ENCODE data around the gene RAPGEF3. TPM values are rescaled to one million over a fixed set of nuclear protein-coding genes. Genes with fewer than 3 reads are reported as not detected.

RAPGEF3 gene
- polyA plus RNA-seq, 3 donors, result 0.08 to 2.5 (median 0.60) TPM

DNA sequence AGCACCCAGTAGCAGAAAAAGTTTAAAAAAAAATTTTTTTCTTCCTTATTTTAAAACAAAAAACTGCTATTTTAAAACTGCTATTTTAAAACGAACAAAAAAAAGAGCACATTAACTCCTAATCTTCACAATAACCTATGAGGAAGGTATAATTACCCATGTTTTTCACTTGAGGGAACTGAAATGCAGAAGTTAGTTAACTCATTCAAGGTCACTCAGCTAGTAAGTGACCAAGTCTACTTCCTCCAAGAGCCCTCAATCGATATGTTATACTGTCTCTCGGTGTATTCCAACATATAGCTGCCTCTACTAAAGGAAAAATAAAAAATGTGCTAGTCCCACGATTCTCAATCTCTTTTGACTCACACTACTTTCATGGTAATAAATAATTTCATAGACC is 60.6 kb downstream of the RAPGEF3 start:
- Histone ChIP-seq H3K4me1 (ENCODE audit: control insufficient read depth in 1 of 2, insufficient read depth in 2 of 2, low read length in 2 of 2) (peaks cover 8 to 10% of the 10 kb centered on the region in 2 donors), H3K4me3 (replicated peaks in 1 of 3; ENCODE audit: low read depth in 2 of 3, low read length in 3 of 3) (peak overlapping the region in 1 of 3 experiments; percentile 19), H3K27me3 (ENCODE audit: control insufficient read depth in 2 of 2, insufficient read depth in 2 of 2, low read length in 2 of 2) (no peaks in the 10 kb centered on the region), H3K79me2 (ENCODE audit: insufficient read depth, low read length) (peaks cover 16% of the 10 kb centered on the region), H3K27ac (ENCODE audit: low read depth in 1 of 2, low read length in 2 of 2) (peak overlapping the region in 1 of 2 donors; percentile 32), H3K9me3 (replicated peaks in 1 of 2; ENCODE audit: control insufficient read depth in 1 of 2, insufficient read depth in 1 of 2, low read length in 2 of 2) (no peaks in the 10 kb centered on the region), H4K20me1 (ENCODE audit: insufficient read depth, low read length) (peaks cover 13% of the 10 kb centered on the region), H3K9ac (ENCODE audit: insufficient read depth, low read length, poor library complexity, severe bottlenecking) (no peak overlapping the region), H3K4me2 (replicated peaks; ENCODE audit: extremely low read depth, low read length, poor library complexity, severe bottlenecking) (no peak overlapping the region), H3K36me3 (replicated peaks in 1 of 2; ENCODE audit: control insufficient read depth in 1 of 2, insufficient read depth in 2 of 2, low read length in 2 of 2) (peaks cover 43 to 67% of the 10 kb centered on the region in 2 donors), H2AFZ (ENCODE audit: insufficient read depth, low read depth, low read length, poor library complexity, severe bottlenecking) (no peak overlapping the region)
- no peak overlapping the region for H3K4me3 Mint-ChIP-seq
- no peaks in the 10 kb centered on the region for H3K27me3 Mint-ChIP-seq (ENCODE audit: low read depth in 3 of 3)
- H3K27ac Mint-ChIP-seq, result peak overlapping the region in 3 of 7 donors; percentile 31 to 57 (median 52)
- peak in 2 of 3 donors; percentile 48 to 59 for DNase-seq
- no CpG with 5 or more reads among the region's 4 CpGs for WGBS (ENCODE audit: insufficient coverage)
- H3K36me3 Mint-ChIP-seq, result peaks cover 57 to 58% of the 10 kb centered on the region in 2 donors
- H3K4me1 Mint-ChIP-seq, result peaks cover 11% of the 10 kb centered on the region
- no peaks in the 10 kb centered on the region for H3K9me3 Mint-ChIP-seq
- intact Hi-C loops (cut with micrococcal nuclease), result no loop called here
- TF ChIP-seq, protein P1, sequence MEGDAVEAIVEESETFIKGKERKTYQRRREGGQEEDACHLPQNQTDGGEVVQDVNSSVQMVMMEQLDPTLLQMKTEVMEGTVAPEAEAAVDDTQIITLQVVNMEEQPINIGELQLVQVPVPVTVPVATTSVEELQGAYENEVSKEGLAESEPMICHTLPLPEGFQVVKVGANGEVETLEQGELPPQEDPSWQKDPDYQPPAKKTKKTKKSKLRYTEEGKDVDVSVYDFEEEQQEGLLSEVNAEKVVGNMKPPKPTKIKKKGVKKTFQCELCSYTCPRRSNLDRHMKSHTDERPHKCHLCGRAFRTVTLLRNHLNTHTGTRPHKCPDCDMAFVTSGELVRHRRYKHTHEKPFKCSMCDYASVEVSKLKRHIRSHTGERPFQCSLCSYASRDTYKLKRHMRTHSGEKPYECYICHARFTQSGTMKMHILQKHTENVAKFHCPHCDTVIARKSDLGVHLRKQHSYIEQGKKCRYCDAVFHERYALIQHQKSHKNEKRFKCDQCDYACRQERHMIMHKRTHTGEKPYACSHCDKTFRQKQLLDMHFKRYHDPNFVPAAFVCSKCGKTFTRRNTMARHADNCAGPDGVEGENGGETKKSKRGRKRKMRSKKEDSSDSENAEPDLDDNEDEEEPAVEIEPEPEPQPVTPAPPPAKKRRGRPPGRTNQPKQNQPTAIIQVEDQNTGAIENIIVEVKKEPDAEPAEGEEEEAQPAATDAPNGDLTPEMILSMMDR (IDR thresholded peaks at IDR 0.05), result no peak

DNA sequence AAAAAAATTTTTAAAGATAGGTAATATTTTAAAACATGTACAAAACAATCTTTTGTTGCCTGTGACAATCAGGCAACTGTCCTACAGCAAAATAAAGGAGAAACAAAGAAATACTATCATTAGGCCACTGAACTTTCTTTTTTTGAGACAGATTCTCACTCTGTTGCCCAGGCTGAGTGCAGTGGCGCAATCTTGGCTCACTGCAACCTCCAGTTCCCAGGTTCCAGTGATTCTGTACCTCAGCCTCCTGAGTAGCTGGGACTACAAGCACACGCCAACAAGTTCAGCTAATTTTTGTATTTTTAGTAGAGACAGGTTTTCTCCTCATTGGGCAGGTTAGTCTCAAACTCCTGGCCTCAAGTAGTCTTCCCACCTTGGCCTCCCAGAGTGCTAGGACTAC is 69.5 kb downstream of the RAPGEF3 start:
- no peaks in the 10 kb centered on the region for H3K4me1 Mint-ChIP-seq
- no peak overlapping the region for H3K4me3 Mint-ChIP-seq
- Histone ChIP-seq H3K9me3 (replicated peaks in 1 of 2; ENCODE audit: control insufficient read depth in 1 of 2, insufficient read depth in 1 of 2, low read length in 2 of 2) (no peaks in the 10 kb centered on the region), H3K4me2 (replicated peaks; ENCODE audit: extremely low read depth, low read length, poor library complexity, severe bottlenecking) (no peak overlapping the region), H2AFZ (ENCODE audit: insufficient read depth, low read depth, low read length, poor library complexity, severe bottlenecking) (no peak overlapping the region), H3K27ac (ENCODE audit: low read depth in 1 of 2, low read length in 2 of 2) (no peak overlapping the region), H4K20me1 (ENCODE audit: insufficient read depth, low read length) (no peaks in the 10 kb centered on the region), H3K27me3 (ENCODE audit: control insufficient read depth in 2 of 2, insufficient read depth in 2 of 2, low read length in 2 of 2) (no peaks in the 10 kb centered on the region), H3K36me3 (replicated peaks in 1 of 2; ENCODE audit: control insufficient read depth in 1 of 2, insufficient read depth in 2 of 2, low read length in 2 of 2) (peaks cover 45 to 89% of the 10 kb centered on the region in 2 donors), H3K4me3 (replicated peaks in 1 of 3; ENCODE audit: low read depth in 2 of 3, low read length in 3 of 3) (no peak overlapping the region), H3K4me1 (ENCODE audit: control insufficient read depth in 1 of 2, insufficient read depth in 2 of 2, low read length in 2 of 2) (no peaks in the 10 kb centered on the region), H3K9ac (ENCODE audit: insufficient read depth, low read length, poor library complexity, severe bottlenecking) (no peak overlapping the region), H3K79me2 (ENCODE audit: insufficient read depth, low read length) (no peaks in the 10 kb centered on the region)
- WGBS (ENCODE audit: insufficient coverage), result 100% methylated on average over 1 of the region's 2 CpGs
- H3K9me3 Mint-ChIP-seq, result no peaks in the 10 kb centered on the region
- peaks cover 0 to 1% (median 0%) of the 10 kb centered on the region in 3 donors for H3K27me3 Mint-ChIP-seq (ENCODE audit: low read depth in 3 of 3)
- intact Hi-C loops (cut with micrococcal nuclease), result no loop called here
- peaks cover 51 to 72% of the 10 kb centered on the region in 2 donors for H3K36me3 Mint-ChIP-seq
- no peak overlapping the region for H3K27ac Mint-ChIP-seq
- TF ChIP-seq, protein P1 (IDR thresholded peaks at IDR 0.05), result no peak
- DNase-seq, result no peak
